Thyroid gland (tissue), 4 donors: ENCODE measurements around the gene KAT2A. TPM values are rescaled to one million over a fixed set of nuclear protein-coding genes. Genes with fewer than 3 reads are reported as not detected.

Experiments used
- DNase-seq, 2 donors: peaks; one replicate each; pipeline ENCODE4 v3.0.0-alpha.2; 2019
- H3K27ac ChIP-seq, 3 donors: fragments of 200-600 bp; sonication (generic); 1 replicate in 2 of 3; 2 replicates in 1 of 3; pipeline ENCODE4 v1.5.1; 2016 to 2019; ENCODE audit warnings: mild to moderate bottlenecking in 1 of 3, moderate library complexity in 1 of 3
- H3K27me3 ChIP-seq: fragments of 200-600 bp; sonication (generic); one replicate; pipeline ENCODE4 v1.5.1; 2019
- H3K36me3 ChIP-seq, 2 donors: fragments of 200-600 bp; sonication (generic); one replicate each; pipeline ENCODE4 v1.5.1; 2016 to 2019
- H3K4me1 ChIP-seq, 2 donors: fragments of 200-600 bp; sonication (generic); one replicate each; pipeline ENCODE4 v1.5.1; 2017 to 2019
- H3K4me3 ChIP-seq, 3 donors: fragments of 200-600 bp; sonication (generic); replicated peaks in 1 of 3; 1 replicate in 2 of 3; 2 replicates in 1 of 3; pipeline ENCODE4 v1.5.1; 2016; ENCODE audit warnings: mild to moderate bottlenecking in 1 of 3
- H3K9me3 ChIP-seq: fragments of 200-600 bp; sonication (generic); one replicate; pipeline ENCODE4 v1.5.1; 2017
- CTCF ChIP-seq, 6 experiments: fragments of 200-600 bp in 3 of 6; fragments of 450-650 bp in 3 of 6; sonication (generic) in 3 of 6; IDR thresholded peaks; one replicate each; pipeline ENCODE4 v1.5.1; 2016 to 2019; ENCODE audit warnings: antibody characterized with exemption in 6 of 6, mild to moderate bottlenecking in 2 of 6, inconsistent platforms in 1 of 6, moderate library complexity in 1 of 6
- POLR2A ChIP-seq, 2 donors: fragments of 450-650 bp; IDR thresholded peaks; one replicate each; pipeline ENCODE4 v1.6.1; 2017; ENCODE audit warnings: antibody characterized with exemption in 2 of 2, mild to moderate bottlenecking in 2 of 2, moderate library complexity in 1 of 2
- WGBS, 2 donors: methylation state at CpG; one replicate each; pipeline ENCODE4 v1.1.5; 2017; 5-methylcytosine and 5-hydroxymethylcytosine counted together
- intact Hi-C: fragments of 100-400 bp; cut with DNase I; formaldehyde crosslinking; loops from one replicate; pipeline ENCODE4 v1.15.1; 2023
- total RNA-seq, 4 donors: library from RNA; depleted of rRNA; stranded (reverse); fragments of >200 nt; gene quantifications; one replicate each; pipeline ENCODE4 v1.2.3, GENCODE V29; 2016

KAT2A gene
- total RNA-seq, 4 donors from 2014 or later, result 14.2 to 37.9 (median 23.3) TPM

- TF ChIP-seq CTCF (IDR thresholded peaks at IDR 0.05), result no peak
- TF ChIP-seq POLR2A (IDR thresholded peaks at IDR 0.05), result no peak
- H3K36me3 ChIP-seq, result no peaks in the 10 kb centered on the region
- no peak for DNase-seq
- peaks cover 6 to 8% of the 10 kb centered on the region in 2 donors for H3K4me1 ChIP-seq
- no peaks in the 10 kb centered on the region for H3K9me3 ChIP-seq
- intact Hi-C loops, result no loop called here
- 66 to 79% methylated on average over 10 to 11 of the region's 14 CpGs for WGBS, 2 donors
- H3K27ac ChIP-seq, result no peak overlapping the region
- H3K27me3 ChIP-seq, result peaks cover 9% of the 10 kb centered on the region
- no peak overlapping the region for H3K4me3 ChIP-seq
These were observed 22.3 kb downstream of the KAT2A start for GRCh38 chr17:42098730-42099399.

GRCh38 chr17:42097691-42098631, 23.2 kb downstream of the KAT2A start, which contains the start of gene ZNF385C:
Gene ZNF385C (minus strand): TSS chr17:42098473. CDS start chr17:42063056, 35,417 bp downstream.
- DNase-seq, result peak in 1 of 2 donors; percentile 27
- no peaks in the 10 kb centered on the region for H3K36me3 ChIP-seq
- no peak for TF ChIP-seq POLR2A (IDR thresholded peaks at IDR 0.05)
- TF ChIP-seq CTCF (IDR thresholded peaks at IDR 0.05), result no peak
- peaks cover 9% of the 10 kb centered on the region for H3K27me3 ChIP-seq
- WGBS, 2 donors, result 20 to 22% methylated on average over 19 to 20 of the region's 52 CpGs
- H3K9me3 ChIP-seq, result no peaks in the 10 kb centered on the region
- intact Hi-C loops, result no loop called here
- no peak within 1 kb of the TSS for H3K27ac ChIP-seq
- peak within 1 kb of the TSS in 1 of 3 donors; percentile 11 for H3K4me3 ChIP-seq
- peaks cover 6 to 8% of the 10 kb centered on the region in 2 donors for H3K4me1 ChIP-seq

GRCh38 chr17:42096360-42097111, 24.6 kb downstream of the KAT2A start:
- Histone ChIP-seq H3K4me3 (no peak overlapping the region), H3K4me1 (peaks cover 6 to 8% of the 10 kb centered on the region in 2 donors), H3K36me3 (no peaks in the 10 kb centered on the region), H3K9me3 (no peaks in the 10 kb centered on the region), H3K27me3 (peaks cover 9% of the 10 kb centered on the region), H3K27ac (no peak overlapping the region)
- no peak for DNase-seq
- intact Hi-C loops, result no loop called here
- 62 to 67% methylated on average over 7 of the region's 8 CpGs for WGBS, 2 donors
- TF ChIP-seq CTCF (IDR thresholded peaks at IDR 0.05) (no peak), POLR2A (IDR thresholded peaks at IDR 0.05) (no peak)

- 82 to 89% methylated on average over 12 of the region's 12 CpGs for WGBS, 2 donors
- intact Hi-C loops, result no loop called here
These were observed 26.6 kb downstream of the KAT2A start for GRCh38 chr17:42094375-42095069.

More at GRCh38 chr17:42094375-42095069, 26.6 kb downstream of the KAT2A start:
- Histone ChIP-seq H3K27ac (no peak overlapping the region), H3K36me3 (no peaks in the 10 kb centered on the region), H3K9me3 (no peaks in the 10 kb centered on the region), H3K4me3 (no peak overlapping the region), H3K27me3 (peaks cover 9% of the 10 kb centered on the region), H3K4me1 (peaks cover 6 to 8% of the 10 kb centered on the region in 2 donors)
- TF ChIP-seq CTCF (IDR thresholded peaks at IDR 0.05) (no peak), POLR2A (IDR thresholded peaks at IDR 0.05) (no peak)
- no peak for DNase-seq
